DOHH2 (cell line): Measurements from ENCODE around the gene CERS3.

Source experiments
- EZH2phosphoT487 ChIP-seq: fragments of 200-600 bp; sonication (generic); IDR thresholded peaks from 2 replicates; pipeline ENCODE4 v1.6.1; 2017; ENCODE audit warnings: borderline replicate concordance, mild to moderate bottlenecking, antibody characterized with exemption, low read length, moderate library complexity, mixed read lengths
- TF ChIP-seq, protein P1 (sequence below): fragments of 200-600 bp; sonication (generic); IDR thresholded peaks from one replicate; pipeline ENCODE4 v1.5.1; 2014; ENCODE audit warnings: antibody characterized with exemption, mild to moderate bottlenecking, low read depth, low read length; ENCODE audit not compliant: poor library complexity, severe bottlenecking

DNA sequence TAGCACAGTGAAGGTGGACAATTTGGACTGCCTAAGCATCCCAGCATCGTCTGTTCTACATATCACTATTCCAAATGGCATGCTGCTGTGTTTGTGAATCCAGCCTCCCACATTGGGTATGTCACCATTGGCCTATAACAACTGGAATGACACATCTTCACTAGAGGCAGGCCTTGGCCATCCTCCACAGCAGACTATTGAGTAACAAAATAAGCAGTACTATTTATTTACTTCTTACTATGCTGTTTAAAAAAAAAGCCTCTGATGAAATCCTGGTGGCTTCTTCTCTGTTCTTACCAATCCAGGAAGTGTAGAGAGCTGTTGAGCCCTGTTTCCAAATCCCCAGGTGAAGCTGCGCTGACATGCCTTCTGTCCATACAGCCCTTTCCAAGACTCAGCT lies 30.6 kb upstream of the CERS3 start:
- no peak for TF ChIP-seq EZH2phosphoT487
- TF ChIP-seq, protein P1, sequence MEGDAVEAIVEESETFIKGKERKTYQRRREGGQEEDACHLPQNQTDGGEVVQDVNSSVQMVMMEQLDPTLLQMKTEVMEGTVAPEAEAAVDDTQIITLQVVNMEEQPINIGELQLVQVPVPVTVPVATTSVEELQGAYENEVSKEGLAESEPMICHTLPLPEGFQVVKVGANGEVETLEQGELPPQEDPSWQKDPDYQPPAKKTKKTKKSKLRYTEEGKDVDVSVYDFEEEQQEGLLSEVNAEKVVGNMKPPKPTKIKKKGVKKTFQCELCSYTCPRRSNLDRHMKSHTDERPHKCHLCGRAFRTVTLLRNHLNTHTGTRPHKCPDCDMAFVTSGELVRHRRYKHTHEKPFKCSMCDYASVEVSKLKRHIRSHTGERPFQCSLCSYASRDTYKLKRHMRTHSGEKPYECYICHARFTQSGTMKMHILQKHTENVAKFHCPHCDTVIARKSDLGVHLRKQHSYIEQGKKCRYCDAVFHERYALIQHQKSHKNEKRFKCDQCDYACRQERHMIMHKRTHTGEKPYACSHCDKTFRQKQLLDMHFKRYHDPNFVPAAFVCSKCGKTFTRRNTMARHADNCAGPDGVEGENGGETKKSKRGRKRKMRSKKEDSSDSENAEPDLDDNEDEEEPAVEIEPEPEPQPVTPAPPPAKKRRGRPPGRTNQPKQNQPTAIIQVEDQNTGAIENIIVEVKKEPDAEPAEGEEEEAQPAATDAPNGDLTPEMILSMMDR: no peak
